ENCODE data around the gene NGFR.
A peak's percentile ranks its signal among the peaks of the same experiment; 100 is the strongest.
"Not testable (repeated sequence)": the region's sequence is repeated elsewhere in the genome, so short reads cannot be mapped to it uniquely, and the experiment has no call there.

NGFR gene

GRCh38 chr17:49545806-49546545 is 50.9 kb downstream of the NGFR start:
- no peak for DNase-seq (ENCODE audit: low read depth in 2 of 2)

GRCh38 chr17:49546546-49547535 is 51.7 kb downstream of the NGFR start:
- DNase-seq (ENCODE audit: low read depth in 2 of 2): no peak

GRCh38 chr17:49547566-49547965 is 52.5 kb downstream of the NGFR start:
- no peak for DNase-seq (ENCODE audit: low read depth in 2 of 2)

GRCh38 chr17:49548051-49548505 is 53.0 kb downstream of the NGFR start:
- no peak for DNase-seq (ENCODE audit: low read depth in 2 of 2)

- DNase-seq (ENCODE audit: low read depth in 2 of 2): no peak
Measured at GRCh38 chr17:49548506-49549310, 53.6 kb downstream of the NGFR start.

GRCh38 chr17:49549311-49549605 is 54.2 kb downstream of the NGFR start:
- no peak for DNase-seq (ENCODE audit: low read depth in 2 of 2)

GRCh38 chr17:49549691-49550678 is 54.9 kb downstream of the NGFR start:
- DNase-seq (ENCODE audit: low read depth in 2 of 2): no peak

GRCh38 chr17:49550764-49551163 is 55.7 kb downstream of the NGFR start:
- DNase-seq (ENCODE audit: low read depth in 2 of 2): not testable (repeated sequence)

- no peak for DNase-seq (ENCODE audit: low read depth in 2 of 2)
Measured at GRCh38 chr17:49551221-49552069, 56.4 kb downstream of the NGFR start.

- DNase-seq (ENCODE audit: low read depth in 2 of 2): no peak
Measured at GRCh38 chr17:49552070-49552751, 57.1 kb downstream of the NGFR start.

GRCh38 chr17:49553676-49554335 is 58.7 kb downstream of the NGFR start:
- no peak for DNase-seq (ENCODE audit: low read depth in 2 of 2)

- no peak for DNase-seq (ENCODE audit: low read depth in 2 of 2)
Measured at GRCh38 chr17:49554694-49555494, 59.8 kb downstream of the NGFR start.

GRCh38 chr17:49555495-49556222 is 60.6 kb downstream of the NGFR start:
- DNase-seq (ENCODE audit: low read depth in 2 of 2): no peak

GRCh38 chr17:49556223-49556943 is 61.3 kb downstream of the NGFR start:
- DNase-seq (ENCODE audit: low read depth in 2 of 2): peak; percentile 76 to 80

GRCh38 chr17:49557312-49558024 is 62.4 kb downstream of the NGFR start:
- DNase-seq (ENCODE audit: low read depth in 2 of 2): no peak
